ENCODE data around the gene ITLN1. TPM values are rescaled to one million over a fixed set of nuclear protein-coding genes. Genes with fewer than 3 reads are reported as not detected.

ITLN1 gene
- total RNA-seq, result not detected in 2 replicates

GRCh38 chr1:160885042-160885441, at the start of gene ITLN1:
TSS of gene ITLN1 (minus strand) at chr1:160885180. CDS start at chr1:160884877, 303 bp downstream.

DNA sequence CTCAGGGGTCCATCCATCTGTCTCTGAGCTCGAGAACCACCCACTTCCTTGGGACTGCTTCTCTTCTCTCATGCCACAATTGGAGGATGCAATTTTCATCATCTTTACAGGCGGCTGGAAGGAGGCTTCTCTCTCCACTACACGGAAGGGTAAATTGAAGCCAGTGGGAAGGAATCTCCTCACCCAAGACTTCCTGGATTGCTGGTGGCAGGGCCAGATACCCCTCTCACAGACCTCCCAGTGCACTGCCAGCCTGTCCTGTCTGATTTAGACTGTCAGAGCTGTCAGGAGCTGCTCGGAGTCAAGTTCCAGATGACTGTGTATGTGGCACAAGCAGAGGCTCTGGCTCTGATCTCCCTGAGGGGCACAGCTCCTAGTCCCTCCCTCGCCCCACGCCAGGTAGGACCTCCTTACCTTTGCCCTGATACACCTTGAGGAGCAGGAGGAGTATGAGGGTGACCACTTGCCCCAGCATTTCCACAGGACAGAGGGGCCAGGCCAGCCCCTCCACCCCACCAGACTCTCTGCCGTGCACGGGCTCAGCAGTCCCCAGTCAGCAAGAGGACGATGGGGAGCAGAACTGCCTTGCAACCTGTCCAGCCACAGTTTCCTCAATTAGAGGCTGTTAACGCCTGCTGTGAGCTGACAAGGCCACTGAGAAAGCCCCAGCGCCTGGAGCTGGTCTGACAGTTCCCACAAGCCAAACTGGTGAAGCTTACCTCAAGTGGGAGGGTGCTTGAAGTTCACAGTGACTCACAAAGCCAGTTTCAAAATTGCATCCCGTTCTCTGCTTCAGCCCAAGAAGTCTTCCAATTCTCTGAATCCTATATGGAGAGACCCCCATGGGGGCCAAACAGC, 22.5 kb downstream of the ITLN1 start, which contains the start of gene CD244:
Gene CD244, minus strand, starts transcription at position 685 of the 858 bp plus-strand sequence. Its CDS starts 210 bp downstream, at position 475.

Other genes starting within 250 kb of the ITLN1 start
- not detected in 2 replicates for gene SLAMF1, start 238.1 kb downstream of the ITLN1 start, total RNA-seq
- not detected in 2 replicates for gene CD48, start 173.4 kb downstream of the ITLN1 start, total RNA-seq
- gene SLAMF7, start 145.9 kb downstream of the ITLN1 start, total RNA-seq, result 0.19 and 1.0 TPM in 2 replicates
- not detected in 2 replicates for gene LY9, start 89.0 kb downstream of the ITLN1 start, total RNA-seq
- gene CD244, start 22.3 kb downstream of the ITLN1 start, total RNA-seq, result not detected in 2 replicates
- not detected in 2 replicates for gene ITLN2, start 69.6 kb upstream of the ITLN1 start, total RNA-seq
- gene F11R, start 136.0 kb upstream of the ITLN1 start, total RNA-seq, result 97.3 and 126 TPM in 2 replicates
- 123 and 299 TPM in 2 replicates for gene TSTD1, start 153.8 kb upstream of the ITLN1 start, total RNA-seq
- gene USF1, start 160.8 kb upstream of the ITLN1 start, total RNA-seq, result 20.1 and 30.0 TPM in 2 replicates
- not detected in 2 replicates for gene ARHGAP30, start 184.7 kb upstream of the ITLN1 start, total RNA-seq
- 0.23 and 2.9 TPM in 2 replicates for gene NECTIN4, start 204.4 kb upstream of the ITLN1 start, total RNA-seq
- gene KLHDC9, start 213.2 kb upstream of the ITLN1 start, total RNA-seq, result 0.68 and 2.7 TPM in 2 replicates
- 71.9 and 125 TPM in 2 replicates for gene PFDN2, start 232.9 kb upstream of the ITLN1 start, total RNA-seq
- 39.4 and 42.0 TPM in 2 replicates for gene NIT1, start 232.9 kb upstream of the ITLN1 start, total RNA-seq
- gene DEDD, start 247.5 kb upstream of the ITLN1 start, total RNA-seq, result 21.9 and 23.2 TPM in 2 replicates